Esophagus squamous epithelium (tissue), 4 donors: ENCODE data around the gene CLK4.

ENCODE experiments used
- POLR2A ChIP-seq, 4 donors: fragments of 450-650 bp; IDR thresholded peaks; one replicate each; pipeline ENCODE4 v1.6.1; 2017; ENCODE audit warnings: antibody characterized with exemption in 4 of 4, mild to moderate bottlenecking in 4 of 4, moderate library complexity in 3 of 4
- TF ChIP-seq, protein P1 (sequence below), 6 experiments: fragments of 450-650 bp in 4 of 6; fragments of 200-600 bp in 2 of 6; sonication (generic) in 2 of 6; IDR thresholded peaks; one replicate each; pipeline ENCODE4 v1.5.1; 2016 to 2019; ENCODE audit warnings: antibody characterized with exemption in 6 of 6, mild to moderate bottlenecking in 4 of 6, moderate library complexity in 4 of 6

DNA sequence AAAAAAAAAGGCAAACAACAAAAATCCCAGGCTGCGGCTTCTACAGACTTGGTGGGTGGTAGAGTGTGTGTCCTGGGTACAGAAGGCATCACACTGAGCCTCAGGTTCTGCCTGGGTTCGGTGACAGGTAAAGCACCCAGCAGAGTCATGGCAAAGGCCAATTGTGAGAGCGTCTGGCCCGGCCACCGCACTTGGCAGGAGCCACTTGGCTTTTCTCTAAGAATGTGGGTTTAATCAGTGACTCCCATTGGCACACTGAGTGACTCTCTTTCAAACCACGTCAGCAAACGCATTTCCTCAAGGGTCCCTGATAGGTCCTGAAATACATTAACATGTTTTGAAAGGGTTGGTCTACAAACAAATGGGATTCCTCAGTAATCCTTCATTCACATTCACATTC, 53.6 kb downstream of the CLK4 start:
- TF ChIP-seq, protein P1, sequence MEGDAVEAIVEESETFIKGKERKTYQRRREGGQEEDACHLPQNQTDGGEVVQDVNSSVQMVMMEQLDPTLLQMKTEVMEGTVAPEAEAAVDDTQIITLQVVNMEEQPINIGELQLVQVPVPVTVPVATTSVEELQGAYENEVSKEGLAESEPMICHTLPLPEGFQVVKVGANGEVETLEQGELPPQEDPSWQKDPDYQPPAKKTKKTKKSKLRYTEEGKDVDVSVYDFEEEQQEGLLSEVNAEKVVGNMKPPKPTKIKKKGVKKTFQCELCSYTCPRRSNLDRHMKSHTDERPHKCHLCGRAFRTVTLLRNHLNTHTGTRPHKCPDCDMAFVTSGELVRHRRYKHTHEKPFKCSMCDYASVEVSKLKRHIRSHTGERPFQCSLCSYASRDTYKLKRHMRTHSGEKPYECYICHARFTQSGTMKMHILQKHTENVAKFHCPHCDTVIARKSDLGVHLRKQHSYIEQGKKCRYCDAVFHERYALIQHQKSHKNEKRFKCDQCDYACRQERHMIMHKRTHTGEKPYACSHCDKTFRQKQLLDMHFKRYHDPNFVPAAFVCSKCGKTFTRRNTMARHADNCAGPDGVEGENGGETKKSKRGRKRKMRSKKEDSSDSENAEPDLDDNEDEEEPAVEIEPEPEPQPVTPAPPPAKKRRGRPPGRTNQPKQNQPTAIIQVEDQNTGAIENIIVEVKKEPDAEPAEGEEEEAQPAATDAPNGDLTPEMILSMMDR (IDR thresholded peaks at IDR 0.05), result no peak
- no peak for TF ChIP-seq POLR2A (IDR thresholded peaks at IDR 0.05)
